Mucosa of descending colon (tissue), 3 donors: Measurements from ENCODE around the gene FGF5. TPM values are rescaled to one million over a fixed set of nuclear protein-coding genes. Genes with fewer than 3 reads are reported as not detected.

Experiments used
- ATAC-seq: fragments of 200-7000 bp; cut with Tn5 transposase; one replicate; pipeline ENCODE4 v1.9.1; 2020; ENCODE audit warnings: mild to moderate bottlenecking, moderate library complexity
- DNase-seq, 3 donors: peaks; one replicate each; pipeline ENCODE4 v3.0.0-alpha.2; 2020
- H3K36me3 ChIP-seq: fragments of 200-600 bp; one replicate; pipeline ENCODE4 v1.8.0; 2021; ENCODE audit warnings: low read depth, mild to moderate bottlenecking
- H3K4me1 ChIP-seq: fragments of 200-600 bp; one replicate; pipeline ENCODE4 v1.8.0; 2021; ENCODE audit warnings: low read depth, mild to moderate bottlenecking
- H3K4me3 ChIP-seq: fragments of 200-600 bp; one replicate; pipeline ENCODE4 v1.8.0; 2021; ENCODE audit warnings: mild to moderate bottlenecking
- H3K9me3 ChIP-seq: fragments of 200-600 bp; one replicate; pipeline ENCODE4 v1.8.0; 2021; ENCODE audit warnings: mild to moderate bottlenecking
- intact Hi-C, 2 donors: fragments of 100-400 bp; cut with DNase I in 1 of 2; cut with micrococcal nuclease in 1 of 2; formaldehyde crosslinking; loops; one replicate each; pipeline versions ENCODE4 v1.11.0 to v1.11.1; 2022; cut with DNase I, micrococcal nuclease
- total RNA-seq, 3 donors: library from RNA; stranded (reverse); fragmentation: NEBNext Ultra II Directional in 2 of 3; extraction: Animal tissue kit (Norgen Biotek cat#: 25700) in 2 of 3; gene quantifications; one replicate each; pipeline versions ENCODE4 v1.2.1 to v1.2.4, GENCODE V29; 2021 to 2023
- TF ChIP-seq, protein P1 (sequence below): fragments of 200-600 bp; IDR thresholded peaks from one replicate; pipeline ENCODE4 v1.8.0; 2022; ENCODE audit warnings: antibody characterized with exemption, mild to moderate bottlenecking
- donor health status: DM: no; HTN: no; CAD: no; lungs with moderate emphysema.
- donor health status: DM: no; HTN: no; CAD: no.
- donor health status: DM: no; HTN: yes; CAD: no.

The FGF5 gene
- total RNA-seq, 3 donors from 2014 or later = 0.05 to 1.1 TPM; not detected in 1

DNA sequence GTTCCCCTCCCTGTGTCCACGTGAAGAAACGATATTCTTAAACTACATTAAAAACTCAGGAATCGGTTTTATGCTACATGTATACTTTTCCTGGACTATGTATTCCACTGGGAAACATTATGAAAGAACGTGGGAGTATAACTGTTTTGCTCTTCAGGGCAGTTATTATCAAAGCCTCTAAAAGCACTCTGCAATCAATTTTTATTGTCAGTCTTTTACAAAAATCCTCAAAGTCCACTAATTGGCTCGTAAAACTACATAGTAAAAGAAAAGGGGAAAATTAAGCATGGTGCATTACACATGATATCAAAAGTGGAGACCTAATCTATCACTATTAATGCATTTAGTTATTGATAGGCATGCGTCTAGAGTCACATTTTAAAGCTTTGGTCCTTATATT lies 57.7 kb downstream of the FGF5 start:
- Histone ChIP-seq H3K9me3 (no peaks in the 10 kb centered on the region), H3K4me3 (no peak overlapping the region), H3K36me3 (no peaks in the 10 kb centered on the region), H3K4me1 (no peaks in the 10 kb centered on the region)
- ATAC-seq (no peak), DNase-seq (no peak)
- TF ChIP-seq, protein P1, sequence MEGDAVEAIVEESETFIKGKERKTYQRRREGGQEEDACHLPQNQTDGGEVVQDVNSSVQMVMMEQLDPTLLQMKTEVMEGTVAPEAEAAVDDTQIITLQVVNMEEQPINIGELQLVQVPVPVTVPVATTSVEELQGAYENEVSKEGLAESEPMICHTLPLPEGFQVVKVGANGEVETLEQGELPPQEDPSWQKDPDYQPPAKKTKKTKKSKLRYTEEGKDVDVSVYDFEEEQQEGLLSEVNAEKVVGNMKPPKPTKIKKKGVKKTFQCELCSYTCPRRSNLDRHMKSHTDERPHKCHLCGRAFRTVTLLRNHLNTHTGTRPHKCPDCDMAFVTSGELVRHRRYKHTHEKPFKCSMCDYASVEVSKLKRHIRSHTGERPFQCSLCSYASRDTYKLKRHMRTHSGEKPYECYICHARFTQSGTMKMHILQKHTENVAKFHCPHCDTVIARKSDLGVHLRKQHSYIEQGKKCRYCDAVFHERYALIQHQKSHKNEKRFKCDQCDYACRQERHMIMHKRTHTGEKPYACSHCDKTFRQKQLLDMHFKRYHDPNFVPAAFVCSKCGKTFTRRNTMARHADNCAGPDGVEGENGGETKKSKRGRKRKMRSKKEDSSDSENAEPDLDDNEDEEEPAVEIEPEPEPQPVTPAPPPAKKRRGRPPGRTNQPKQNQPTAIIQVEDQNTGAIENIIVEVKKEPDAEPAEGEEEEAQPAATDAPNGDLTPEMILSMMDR = no peak
- intact Hi-C loops = no loop called here

DNA sequence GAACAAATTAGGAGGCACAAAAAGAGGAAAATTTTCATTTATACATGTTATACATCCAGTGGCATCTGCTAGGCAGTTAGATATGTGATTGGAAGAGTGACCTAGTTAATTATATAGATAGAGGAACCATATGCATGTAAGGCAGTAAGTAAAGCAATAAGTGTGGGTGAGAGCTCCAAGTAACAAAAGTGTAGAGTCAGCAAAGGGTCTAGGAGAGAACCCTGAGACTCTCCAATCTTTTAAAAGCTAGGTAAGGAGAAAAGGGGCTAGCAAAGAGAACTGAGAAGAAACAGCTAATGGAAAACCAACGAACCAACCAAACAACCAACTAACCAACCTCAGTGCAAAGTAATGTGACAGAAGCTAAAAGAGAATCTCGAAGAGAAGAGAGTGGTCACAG lies 65.2 kb downstream of the FGF5 start:
- TF ChIP-seq, protein P1 = no peak
- no peak overlapping the region for H3K4me3 ChIP-seq
- no peaks in the 10 kb centered on the region for H3K36me3 ChIP-seq
- no peak for ATAC-seq
- no peaks in the 10 kb centered on the region for H3K9me3 ChIP-seq
- H3K4me1 ChIP-seq = no peaks in the 10 kb centered on the region
- intact Hi-C loops = no loop called here
- DNase-seq = no peak

GRCh38 chr4:80333121-80333520 lies 66.7 kb downstream of the FGF5 start:
- intact Hi-C loops = no loop called here
- Histone ChIP-seq H3K4me3 (no peak overlapping the region), H3K9me3 (no peaks in the 10 kb centered on the region), H3K36me3 (no peaks in the 10 kb centered on the region), H3K4me1 (no peaks in the 10 kb centered on the region)
- TF ChIP-seq, protein P1 = no peak
- DNase-seq = no peak
- no peak for ATAC-seq

GRCh38 chr4:80334568-80334967 lies 68.1 kb downstream of the FGF5 start:
- intact Hi-C loops = no loop called here
- DNase-seq (no peak), ATAC-seq (no peak)
- Histone ChIP-seq H3K36me3 (no peaks in the 10 kb centered on the region), H3K9me3 (no peaks in the 10 kb centered on the region), H3K4me3 (no peak overlapping the region), H3K4me1 (no peaks in the 10 kb centered on the region)
- TF ChIP-seq, protein P1 = no peak

- ATAC-seq (no peak), DNase-seq (no peak)
- Histone ChIP-seq H3K4me3 (peak overlapping the region; percentile 21), H3K36me3 (no peaks in the 10 kb centered on the region), H3K9me3 (no peaks in the 10 kb centered on the region), H3K4me1 (no peaks in the 10 kb centered on the region)
- TF ChIP-seq, protein P1 = no peak
- intact Hi-C loops = no loop called here
Observed at GRCh38 chr4:80335226-80335553, 68.7 kb downstream of the FGF5 start.
